AG09319 (cell line): Measurements from ENCODE around the gene PADI2.

Experiments used
- DNase-seq: peaks from one replicate; pipeline ENCODE4 v3.0.0-alpha.2; 2010; ENCODE audit warnings: low read depth; ENCODE audit errors: extremely low read depth
- CTCF ChIP-seq: IDR thresholded peaks from 2 replicates; pipeline ENCODE4 v1.5.1; 2011; ENCODE audit warnings: low read depth, mild to moderate bottlenecking, inconsistent platforms, low read length, moderate library complexity

The PADI2 gene

DNA sequence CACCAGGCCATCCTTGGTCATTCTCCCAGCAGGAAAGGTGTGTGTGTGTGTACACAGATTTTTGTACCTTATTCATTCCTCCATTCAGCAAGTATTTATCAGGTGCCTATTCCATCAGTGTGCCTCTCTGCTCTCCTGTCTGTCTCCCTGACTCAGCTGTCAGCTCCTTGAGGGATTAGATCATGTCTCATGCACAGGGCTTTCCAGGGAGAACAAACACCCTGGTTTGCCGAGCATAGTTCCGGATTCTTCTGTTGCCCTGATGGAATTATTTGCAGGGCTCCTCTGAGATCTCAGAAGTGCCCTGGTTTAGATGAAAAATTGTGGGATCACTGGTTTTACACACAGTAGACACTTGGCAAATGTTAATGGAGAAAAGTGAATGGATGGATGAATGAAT, 57.4 kb downstream of the PADI2 start:
- no peak for TF ChIP-seq CTCF
- DNase-seq: no peak

DNA sequence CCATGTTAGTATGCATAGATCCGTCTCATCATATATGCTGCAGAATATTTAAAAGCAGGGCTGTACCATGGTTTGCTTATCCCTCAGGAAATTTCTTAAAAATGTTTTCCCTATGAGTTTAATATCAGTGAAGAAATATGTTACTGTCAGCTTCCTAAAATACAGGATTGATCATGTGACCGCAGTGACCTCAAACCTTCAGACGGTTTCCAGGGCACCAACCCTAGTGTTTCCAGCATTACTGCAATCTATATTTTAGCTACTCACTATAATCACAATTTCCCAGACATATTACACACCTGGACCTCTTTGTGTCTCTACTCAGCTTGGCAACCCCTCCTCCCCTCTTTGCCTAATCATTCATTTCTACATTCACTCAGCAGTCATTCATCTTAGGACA, 57.8 kb downstream of the PADI2 start:
- TF ChIP-seq CTCF: no peak
- DNase-seq: no peak

DNA sequence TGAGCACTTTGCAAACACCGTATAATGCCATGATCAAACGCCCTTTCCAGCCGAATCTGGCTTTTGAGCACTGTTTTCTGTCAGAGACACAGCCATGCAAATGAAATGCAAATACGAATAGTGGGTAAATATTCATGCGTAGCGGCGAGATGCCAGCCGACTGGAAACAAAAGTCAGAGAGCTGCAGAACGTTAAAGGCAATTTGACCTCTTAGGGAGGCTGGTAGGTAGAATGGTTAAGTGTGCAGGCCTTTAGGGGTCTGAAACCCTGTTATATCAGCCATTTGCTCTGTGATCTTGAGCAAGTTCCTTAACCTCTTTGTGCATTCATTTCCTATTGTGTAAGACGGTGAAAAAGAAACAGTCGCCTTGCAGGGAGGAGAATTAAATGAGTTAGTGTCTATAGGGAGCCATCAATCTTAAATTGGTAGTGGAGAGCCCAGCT, 58.9 kb downstream of the PADI2 start:
- no peak for TF ChIP-seq CTCF
- no peak for DNase-seq

- peak; percentile 85 for TF ChIP-seq CTCF
- peak; percentile 46 for DNase-seq
These were observed 59.6 kb downstream of the PADI2 start for GRCh38 chr1:17059391-17060305.

GRCh38 chr1:17056551-17056950, 62.7 kb downstream of the PADI2 start:
- no peak for TF ChIP-seq CTCF
- no peak for DNase-seq

GRCh38 chr1:17055801-17056200, 63.5 kb downstream of the PADI2 start:
- no peak for DNase-seq
- TF ChIP-seq CTCF: no peak

DNA sequence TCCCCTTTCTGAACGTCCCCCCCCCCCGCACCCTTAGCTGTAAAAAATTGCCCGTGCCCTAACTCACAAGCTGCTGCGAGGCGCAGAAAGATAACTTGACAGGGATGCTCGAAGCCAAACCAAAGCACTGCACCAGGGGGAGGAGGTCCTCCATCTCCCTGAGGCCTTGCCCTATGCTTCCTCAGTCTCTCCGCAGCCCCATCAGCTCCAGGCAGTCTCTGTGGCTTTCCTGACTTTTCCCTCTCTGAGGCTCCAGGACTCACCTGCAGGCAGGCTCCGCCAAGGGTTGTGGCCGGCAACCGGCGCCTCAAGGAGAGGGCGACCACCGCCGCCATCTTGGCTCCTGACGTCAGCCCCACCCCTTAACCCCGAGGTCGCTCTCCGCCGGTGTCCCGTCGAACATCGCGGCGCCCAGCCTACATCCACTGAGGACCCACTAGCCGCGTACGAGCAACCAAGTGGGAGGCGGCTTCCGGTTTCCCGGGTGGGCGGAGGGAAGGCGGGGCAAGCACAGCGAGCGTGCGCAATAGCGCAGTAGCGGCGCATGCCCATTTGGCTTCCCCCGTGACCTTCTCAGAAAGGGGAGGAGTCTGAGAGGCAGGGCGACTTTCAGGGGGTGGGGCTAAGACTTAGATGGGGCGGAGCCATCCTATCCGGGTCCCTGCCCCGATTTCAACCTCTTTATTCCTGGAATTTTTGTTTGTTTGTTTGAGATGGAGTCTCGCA, 65.4 kb downstream of the PADI2 start, which contains the start of gene SDHB:
Gene SDHB, minus strand, starts transcription at position 348 of the 726 bp plus-strand sequence. Its CDS starts 13 bp downstream, at position 335.
- no peak for TF ChIP-seq CTCF
- peak; percentile 97 for DNase-seq
